ENCODE results near the gene CKAP2L. TPM values are rescaled to one million over a fixed set of nuclear protein-coding genes. Genes with fewer than 3 reads are reported as not detected.

The CKAP2L gene
- total and polyA plus RNA-seq, 10 of the 15 experiments (the other 5 are each of a cell fraction or from before 2014, with no cell fraction given) = 10.5 to 37.4 (median 20.2) TPM

GRCh38 chr2:112723995-112724394 lies 40.4 kb downstream of the CKAP2L start:
- ChIA-PET SMC1A (ENCODE audit: uncharacterized antibody, unreplicated experiment) (interaction anchor here (1.3 to 10.9 kb wide), 9 partner anchors 12 to 121 kb away, joined by 4 to 455 read pairs (median 58); no protein-coding TSS in a partner anchor), RAD21 (ENCODE audit: unreplicated experiment) (interaction anchor here (1.1 to 10.7 kb wide), 10 partner anchors 11 to 217 kb away, joined by 3 to 494 read pairs (median 117); partner anchors contain the start of gene SLC20A1), POLR2A (interaction anchor here (0.7 to 4.9 kb wide), 6 partner anchors 16 to 120 kb away, joined by 3 to 51 read pairs (median 22); no protein-coding TSS in a partner anchor), CTCF (interaction anchor here (0.9 to 12.8 kb wide), 12 partner anchors 9 to 140 kb away, joined by 4 to 671 read pairs (median 34); partner anchors contain the start of genes CHCHD5 and SLC20A1)
- H3K27ac ChIP-seq (ENCODE audit: control insufficient read depth, insufficient read depth) = no peak overlapping the region
- H3K9me3 ChIP-seq (replicated peaks; ENCODE audit: control insufficient read depth, insufficient read depth, low read length) = no peaks in the 10 kb centered on the region
- FAIRE-seq (no peak), DNase-seq (ENCODE audit: low read depth, low spot score) (no peak), ATAC-seq (no peak)
- no peak overlapping the region for H2AFZ ChIP-seq (ENCODE audit: control insufficient read depth, low read depth, low read length)
- in situ Hi-C loops (cut with MboI) (loop anchor here (5.0 kb wide), 2 partner anchors 97 to 122 kb away; no protein-coding TSS in a partner anchor), intact Hi-C loops (cut with micrococcal nuclease; ENCODE audit: unreplicated experiment) (no loop called here)
- H3K4me1 ChIP-seq (ENCODE audit: control insufficient read depth, insufficient read depth, low read length) = peaks cover 22% of the 10 kb centered on the region
- TF ChIP-seq NR2C1 (IDR thresholded peaks at IDR 0.05) (no peak), TCF3 (IDR thresholded peaks at IDR 0.05; ENCODE audit: borderline replicate concordance, insufficient read depth, low read depth, low read length) (no peak), CBX3 (IDR thresholded peaks at IDR 0.05; ENCODE audit: borderline replicate concordance, low read depth) (no peak), ZNF592 (IDR thresholded peaks at IDR 0.05) (no peak), ZNF24 (IDR thresholded peaks at IDR 0.05) (no peak), FOS (IDR thresholded peaks at IDR 0.05; ENCODE audit: borderline replicate concordance, extremely low read depth, insufficient read length) (no peak), NR2C2 (IDR thresholded peaks at IDR 0.05; ENCODE audit: borderline replicate concordance, control insufficient read depth, insufficient read length, low read depth) (no peak), NFXL1 (IDR thresholded peaks at IDR 0.05; ENCODE audit: borderline replicate concordance) (no peak), RELA (IDR thresholded peaks at IDR 0.05; ENCODE audit: borderline replicate concordance, partially characterized antibody) (no peak), CREM (IDR thresholded peaks at IDR 0.05; ENCODE audit: low read depth) (no peak), MLLT1 (IDR thresholded peaks at IDR 0.05) (no peak), ATF7 (IDR thresholded peaks at IDR 0.05; ENCODE audit: low read depth) (no peak), SREBF1 (IDR thresholded peaks at IDR 0.05; ENCODE audit: low read length) (no peak), SMAD1 (IDR thresholded peaks at IDR 0.05; ENCODE audit: low read depth, partially characterized antibody) (no peak), ASH2L (IDR thresholded peaks at IDR 0.05; ENCODE audit: borderline replicate concordance, low read depth) (no peak), SIX5 (IDR thresholded peaks at IDR 0.05; ENCODE audit: low read depth, low read length, severe bottlenecking) (no peak)
- TF ChIP-seq, protein P1, sequence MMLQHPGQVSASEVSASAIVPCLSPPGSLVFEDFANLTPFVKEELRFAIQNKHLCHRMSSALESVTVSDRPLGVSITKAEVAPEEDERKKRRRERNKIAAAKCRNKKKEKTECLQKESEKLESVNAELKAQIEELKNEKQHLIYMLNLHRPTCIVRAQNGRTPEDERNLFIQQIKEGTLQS (IDR thresholded peaks at IDR 0.05; ENCODE audit: borderline replicate concordance, extremely low read depth, low read depth, low read length) = no peak
- TF ChIP-seq, protein P2, sequence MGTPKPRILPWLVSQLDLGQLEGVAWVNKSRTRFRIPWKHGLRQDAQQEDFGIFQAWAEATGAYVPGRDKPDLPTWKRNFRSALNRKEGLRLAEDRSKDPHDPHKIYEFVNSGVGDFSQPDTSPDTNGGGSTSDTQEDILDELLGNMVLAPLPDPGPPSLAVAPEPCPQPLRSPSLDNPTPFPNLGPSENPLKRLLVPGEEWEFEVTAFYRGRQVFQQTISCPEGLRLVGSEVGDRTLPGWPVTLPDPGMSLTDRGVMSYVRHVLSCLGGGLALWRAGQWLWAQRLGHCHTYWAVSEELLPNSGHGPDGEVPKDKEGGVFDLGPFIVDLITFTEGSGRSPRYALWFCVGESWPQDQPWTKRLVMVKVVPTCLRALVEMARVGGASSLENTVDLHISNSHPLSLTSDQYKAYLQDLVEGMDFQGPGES (IDR thresholded peaks at IDR 0.05) = no peak
- no peaks in the 10 kb centered on the region for H4K20me1 ChIP-seq (ENCODE audit: control insufficient read depth, insufficient read depth)
- no peak overlapping the region for H3K4me2 ChIP-seq (ENCODE audit: control insufficient read depth, insufficient read depth)
- no peaks in the 10 kb centered on the region for H3K27me3 ChIP-seq (replicated peaks in 1 of 2; ENCODE audit: control insufficient read depth in 2 of 2, insufficient read depth in 2 of 2, low read length in 1 of 2)
- H3K4me3 ChIP-seq = no peak overlapping the region
- H3K9ac ChIP-seq (ENCODE audit: control insufficient read depth, insufficient read depth, low read length) = no peak overlapping the region
- no TSS peak for BruUV-seq (replicated peaks)
- WGBS (ENCODE audit: insufficient coverage, insufficient replicate concordance, low lambda C conversion rate, missing lambda C conversion rate) = 60% methylated on average over 8 of the region's 8 CpGs
- H3K36me3 ChIP-seq (ENCODE audit: control insufficient read depth in 2 of 2, insufficient read depth in 2 of 2, low read length in 1 of 2) = no peaks in the 10 kb centered on the region
- H3K79me2 ChIP-seq (ENCODE audit: control insufficient read depth, insufficient read depth, low read length) = no peaks in the 10 kb centered on the region
